NT2/D1 (cell line): Measurements from ENCODE around the gene RPS18.

Experiments used
- SUZ12 ChIP-seq: IDR thresholded peaks from 2 replicates; pipeline ENCODE4 v1.6.1; 2011; ENCODE audit not compliant: insufficient read length, insufficient read depth; ENCODE audit errors: extremely low read depth
- ZNF274 ChIP-seq: IDR thresholded peaks from 2 replicates; pipeline ENCODE4 v1.6.1; 2011; ENCODE audit warnings: mild to moderate bottlenecking, low read depth, low read length

DNA sequence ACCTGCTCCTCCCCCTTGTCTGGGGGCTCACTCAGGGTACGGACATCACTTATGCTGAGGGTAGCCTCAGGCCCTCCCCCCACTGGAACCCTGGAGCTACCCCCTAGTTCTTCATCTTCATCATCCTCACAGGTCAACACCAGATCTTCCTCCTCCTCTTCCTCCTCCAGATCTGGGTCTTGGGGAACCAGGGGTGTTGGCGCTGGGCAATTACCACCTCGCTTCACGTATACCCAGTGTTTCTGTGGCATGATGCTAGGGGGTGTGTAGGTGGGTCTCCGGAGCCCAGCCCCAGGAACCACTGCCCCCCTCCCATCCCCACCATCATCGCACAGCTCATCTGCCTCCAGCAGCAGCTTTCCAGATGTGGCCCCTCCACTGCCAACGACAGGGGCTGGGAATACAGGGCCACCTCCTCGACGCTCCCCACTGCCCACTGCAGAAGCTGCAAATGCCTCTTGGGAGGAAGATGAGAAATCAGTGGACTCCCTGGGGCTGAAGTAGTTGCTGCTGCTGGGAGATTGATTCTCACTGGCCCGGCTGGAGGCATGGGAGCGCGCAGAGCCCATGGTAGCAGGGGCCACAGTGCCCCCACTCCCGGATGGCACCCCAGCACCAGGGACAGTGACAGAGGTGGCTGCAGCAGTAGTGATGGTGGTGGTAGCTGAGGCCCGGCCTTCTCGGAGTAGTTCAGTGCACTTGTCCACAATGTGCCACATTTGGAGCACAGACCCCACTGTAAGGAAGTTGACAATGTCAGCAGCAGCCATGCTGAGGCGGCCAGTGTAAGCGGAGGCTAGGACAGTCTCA is 44.1 kb downstream of the RPS18 start:
- TF ChIP-seq ZNF274 (no peak), SUZ12 (no peak)
